Activated T-helper 2 cell treated with anti-CD3 and anti-CD28 coated beads, Interferon-gamma antibody, Interleukin-2, Interleukin-4, amounts not matched to agents 10 μg/mL and 5 μg/mL and 100 μg/mL, durations not matched to agents 14 hours and 24 hours and 36 hours (primary cell): Measurements from ENCODE around the gene KCNN4. TPM values are rescaled to one million over a fixed set of nuclear protein-coding genes. Genes with fewer than 3 reads are reported as not detected.

ENCODE experiments used
- DNase-seq: peaks from one replicate; pipeline ENCODE4 v3.0.0; 2021; ENCODE audit warnings: low spot score
- H3K27ac Mint-ChIP-seq: one replicate; pipeline ENCODE4 v1.8.0; 2021; ENCODE audit warnings: mixed read lengths
- H3K27me3 Mint-ChIP-seq: one replicate; pipeline ENCODE4 v1.8.0; 2021; ENCODE audit warnings: low read depth, mixed read lengths
- H3K36me3 Mint-ChIP-seq: one replicate; pipeline ENCODE4 v1.8.0; 2021; ENCODE audit warnings: low read depth, mixed read lengths
- H3K4me1 Mint-ChIP-seq: one replicate; pipeline ENCODE4 v1.8.0; 2021; ENCODE audit warnings: low read depth, mixed read lengths
- H3K4me3 Mint-ChIP-seq: one replicate; pipeline ENCODE4 v1.8.0; 2021; ENCODE audit warnings: low read depth, mild to moderate bottlenecking, moderate library complexity, mixed read lengths
- H3K9me3 Mint-ChIP-seq: one replicate; pipeline ENCODE4 v1.8.0; 2021; ENCODE audit warnings: mixed read lengths
- intact Hi-C: fragments of 100-400 bp; cut with micrococcal nuclease; formaldehyde crosslinking; loops from one replicate; pipeline ENCODE4 v1.15.1; 2023
- total RNA-seq: library from RNA; stranded (reverse); gene quantifications from 2 replicates; pipeline ENCODE4 v1.2.3, GENCODE V29; 2022

KCNN4 gene
- total RNA-seq, 1 donor from 2014 or later, result 98.7 TPM

DNA sequence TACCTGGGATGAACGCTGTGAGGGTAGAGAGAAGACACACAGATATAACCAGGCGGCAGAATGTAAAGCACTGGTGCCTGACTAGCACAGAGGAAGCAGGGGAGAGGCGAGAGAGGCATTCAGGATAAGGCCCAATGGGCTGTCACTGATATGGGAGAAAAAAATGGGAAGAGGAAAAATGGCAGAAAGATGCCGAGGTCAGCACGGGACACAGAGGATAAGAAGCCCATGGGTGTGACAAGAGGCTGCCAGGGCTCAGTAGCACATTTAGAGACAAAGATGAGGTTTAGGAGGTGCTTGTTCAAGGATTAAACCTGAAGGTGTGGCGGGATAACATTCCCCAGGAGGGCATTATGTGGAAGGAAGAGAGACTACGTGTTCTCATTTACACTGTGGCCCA lies 31.6 kb downstream of the KCNN4 start:
- no peak for DNase-seq
- H3K27ac Mint-ChIP-seq, result peak overlapping the region; percentile 29
- no peaks in the 10 kb centered on the region for H3K27me3 Mint-ChIP-seq
- H3K4me1 Mint-ChIP-seq, result peaks cover 20% of the 10 kb centered on the region
- intact Hi-C loops, result no loop called here
- no peaks in the 10 kb centered on the region for H3K9me3 Mint-ChIP-seq
- peaks cover 68% of the 10 kb centered on the region for H3K36me3 Mint-ChIP-seq
- H3K4me3 Mint-ChIP-seq, result no peak overlapping the region

- peaks cover 72% of the 10 kb centered on the region for H3K36me3 Mint-ChIP-seq
- H3K27me3 Mint-ChIP-seq, result no peaks in the 10 kb centered on the region
- intact Hi-C loops, result no loop called here
- DNase-seq, result no peak
- H3K9me3 Mint-ChIP-seq, result no peaks in the 10 kb centered on the region
- peaks cover 20% of the 10 kb centered on the region for H3K4me1 Mint-ChIP-seq
- no peak overlapping the region for H3K4me3 Mint-ChIP-seq
- H3K27ac Mint-ChIP-seq, result peak overlapping the region; percentile 29
Measured at GRCh38 chr19:43748685-43749084, 32.1 kb downstream of the KCNN4 start.

DNA sequence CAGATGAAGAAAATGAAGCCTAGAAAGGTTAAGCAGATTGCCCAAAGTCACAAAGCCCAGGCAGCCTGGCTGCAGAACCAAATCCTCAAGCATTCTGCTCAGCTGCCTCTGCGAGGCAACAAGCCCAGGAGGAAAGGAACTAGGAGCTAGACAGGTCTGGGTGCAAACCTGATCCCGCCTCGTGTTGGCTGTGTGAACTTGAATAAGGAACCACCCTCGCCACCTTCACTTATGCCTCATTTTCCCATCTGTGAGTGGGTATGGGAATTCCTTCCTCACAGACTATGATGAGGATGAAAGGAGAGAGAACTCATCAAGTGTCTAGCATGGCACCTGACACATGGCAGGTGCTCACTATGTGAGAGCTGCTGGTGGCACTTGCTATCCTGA lies 32.6 kb downstream of the KCNN4 start:
- intact Hi-C loops, result no loop called here
- no peaks in the 10 kb centered on the region for H3K27me3 Mint-ChIP-seq
- H3K36me3 Mint-ChIP-seq, result peaks cover 73% of the 10 kb centered on the region
- H3K9me3 Mint-ChIP-seq, result no peaks in the 10 kb centered on the region
- no peak overlapping the region for H3K4me3 Mint-ChIP-seq
- peaks cover 19% of the 10 kb centered on the region for H3K4me1 Mint-ChIP-seq
- DNase-seq, result no peak
- H3K27ac Mint-ChIP-seq, result peak overlapping the region; percentile 42

GRCh38 chr19:43747557-43748204 lies 33.1 kb downstream of the KCNN4 start:
- Mint-ChIP-seq H3K27ac (peak overlapping the region; percentile 42), H3K4me1 (peaks cover 15% of the 10 kb centered on the region), H3K9me3 (no peaks in the 10 kb centered on the region)

GRCh38 chr19:43743059-43743458 lies 37.7 kb downstream of the KCNN4 start:
- H3K27me3 Mint-ChIP-seq, result no peaks in the 10 kb centered on the region
- no peak for DNase-seq

More at GRCh38 chr19:43747557-43748204, 33.1 kb downstream of the KCNN4 start:
- no peak for DNase-seq
- H3K27me3 Mint-ChIP-seq, result no peaks in the 10 kb centered on the region
- intact Hi-C loops, result no loop called here
- no peak overlapping the region for H3K4me3 Mint-ChIP-seq
- peaks cover 73% of the 10 kb centered on the region for H3K36me3 Mint-ChIP-seq

GRCh38 chr19:43741075-43741825 lies 39.5 kb downstream of the KCNN4 start:
- peaks cover 1% of the 10 kb centered on the region for H3K4me1 Mint-ChIP-seq
- peaks cover 81% of the 10 kb centered on the region for H3K36me3 Mint-ChIP-seq
- no peaks in the 10 kb centered on the region for H3K27me3 Mint-ChIP-seq
- no peak for DNase-seq
- H3K4me3 Mint-ChIP-seq, result no peak overlapping the region
- intact Hi-C loops, result no loop called here
- H3K27ac Mint-ChIP-seq, result no peak overlapping the region
- H3K9me3 Mint-ChIP-seq, result no peaks in the 10 kb centered on the region

More at GRCh38 chr19:43743059-43743458, 37.7 kb downstream of the KCNN4 start:
- intact Hi-C loops, result no loop called here
- peaks cover 77% of the 10 kb centered on the region for H3K36me3 Mint-ChIP-seq
- no peaks in the 10 kb centered on the region for H3K9me3 Mint-ChIP-seq
- H3K27ac Mint-ChIP-seq, result no peak overlapping the region
- peaks cover 1% of the 10 kb centered on the region for H3K4me1 Mint-ChIP-seq
- H3K4me3 Mint-ChIP-seq, result no peak overlapping the region

- Mint-ChIP-seq H3K27ac (peak overlapping the region; percentile 20), H3K27me3 (no peaks in the 10 kb centered on the region), H3K4me1 (no peaks in the 10 kb centered on the region), H3K36me3 (peaks cover 78% of the 10 kb centered on the region), H3K9me3 (no peaks in the 10 kb centered on the region), H3K4me3 (no peak overlapping the region)
- intact Hi-C loops, result no loop called here
- no peak for DNase-seq
Measured at GRCh38 chr19:43739439-43740235, 41.1 kb downstream of the KCNN4 start.

GRCh38 chr19:43738780-43739211 lies 42.0 kb downstream of the KCNN4 start:
- Mint-ChIP-seq H3K9me3 (no peaks in the 10 kb centered on the region), H3K27me3 (no peaks in the 10 kb centered on the region), H3K36me3 (peaks cover 73% of the 10 kb centered on the region), H3K4me3 (no peak overlapping the region), H3K4me1 (no peaks in the 10 kb centered on the region), H3K27ac (no peak overlapping the region)
- intact Hi-C loops, result no loop called here
- DNase-seq, result no peak

- DNase-seq, result no peak
- H3K9me3 Mint-ChIP-seq, result no peaks in the 10 kb centered on the region
- peaks cover 74% of the 10 kb centered on the region for H3K36me3 Mint-ChIP-seq
- no peaks in the 10 kb centered on the region for H3K4me1 Mint-ChIP-seq
- H3K27ac Mint-ChIP-seq, result no peak overlapping the region
- intact Hi-C loops, result no loop called here
- H3K27me3 Mint-ChIP-seq, result no peaks in the 10 kb centered on the region
- H3K4me3 Mint-ChIP-seq, result no peak overlapping the region
Measured at GRCh38 chr19:43735957-43736356, 44.8 kb downstream of the KCNN4 start.

GRCh38 chr19:43735013-43735412 lies 45.8 kb downstream of the KCNN4 start:
- intact Hi-C loops, result no loop called here
- DNase-seq, result no peak
- Mint-ChIP-seq H3K4me3 (no peak overlapping the region), H3K36me3 (peaks cover 68% of the 10 kb centered on the region), H3K27ac (no peak overlapping the region), H3K27me3 (no peaks in the 10 kb centered on the region), H3K4me1 (no peaks in the 10 kb centered on the region), H3K9me3 (no peaks in the 10 kb centered on the region)

- Mint-ChIP-seq H3K4me3 (no peak overlapping the region), H3K36me3 (peaks cover 56% of the 10 kb centered on the region), H3K9me3 (no peaks in the 10 kb centered on the region), H3K27me3 (no peaks in the 10 kb centered on the region), H3K4me1 (no peaks in the 10 kb centered on the region), H3K27ac (no peak overlapping the region)
- DNase-seq, result no peak
- intact Hi-C loops, result no loop called here
Measured at GRCh38 chr19:43731846-43732245, 48.9 kb downstream of the KCNN4 start.

DNA sequence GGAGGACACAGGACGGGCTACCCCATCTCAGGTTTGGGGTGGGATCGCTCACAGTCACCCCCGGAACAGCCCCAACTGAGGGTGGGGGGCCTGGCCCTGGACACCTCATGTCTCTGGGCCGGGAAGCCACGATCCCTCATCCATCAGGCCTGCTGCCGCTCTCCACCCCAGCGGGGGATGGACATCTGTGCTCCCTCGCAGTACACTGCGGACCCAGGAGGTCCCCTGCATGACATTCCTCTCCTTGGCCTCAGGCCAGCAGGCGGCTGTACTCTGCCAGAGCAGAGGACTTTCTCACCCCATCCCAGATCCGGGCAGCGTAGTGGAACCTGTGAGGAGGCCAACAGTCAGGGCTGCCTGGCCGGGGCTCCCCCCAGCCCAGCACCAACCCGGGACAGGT lies 49.4 kb downstream of the KCNN4 start:
- Mint-ChIP-seq H3K27ac (no peak overlapping the region), H3K27me3 (no peaks in the 10 kb centered on the region), H3K36me3 (peaks cover 53% of the 10 kb centered on the region), H3K9me3 (no peaks in the 10 kb centered on the region), H3K4me3 (no peak overlapping the region), H3K4me1 (no peaks in the 10 kb centered on the region)
- DNase-seq, result no peak
- intact Hi-C loops, result no loop called here

GRCh38 chr19:43729919-43730318 lies 50.9 kb downstream of the KCNN4 start:
- Mint-ChIP-seq H3K27me3 (no peaks in the 10 kb centered on the region), H3K4me1 (peaks cover 3% of the 10 kb centered on the region), H3K27ac (no peak overlapping the region), H3K9me3 (no peaks in the 10 kb centered on the region), H3K36me3 (peaks cover 44% of the 10 kb centered on the region), H3K4me3 (no peak overlapping the region)
- no peak for DNase-seq
- intact Hi-C loops, result no loop called here
